Neural cell (in vitro differentiated cells): Measurements from ENCODE around the gene FLT1. TPM values are rescaled to one million over a fixed set of nuclear protein-coding genes. Genes with fewer than 3 reads are reported as not detected.

Experiments
- H2AFZ ChIP-seq: fragments of 200-600, 300-800 bp; sonication (generic), shearing (Covaris generic); 2 replicates; pipeline ENCODE4 v1.6.0; 2014; ENCODE audit warnings: low read depth, mild to moderate bottlenecking, antibody characterized with exemption, low read length, moderate library complexity
- H3F3A ChIP-seq: fragments of 200-600 bp; shearing (Covaris generic); 2 replicates; pipeline ENCODE4 v1.6.1; 2016; ENCODE audit warnings: mild to moderate bottlenecking, moderate library complexity, mixed read lengths, antibody characterized with exemption, low read length; ENCODE audit not compliant: insufficient read depth, poor library complexity, severe bottlenecking
- H3K27ac ChIP-seq: fragments of 200-600, 300-800 bp; sonication (generic), shearing (Covaris generic); 2 replicates; pipeline ENCODE4 v1.5.1; 2014; ENCODE audit warnings: mild to moderate bottlenecking, low read length, moderate library complexity
- H3K27me3 ChIP-seq: fragments of 300-800, 200-600 bp; sonication (generic), shearing (Covaris generic); 2 replicates; pipeline ENCODE4 v1.6.0; 2014; ENCODE audit warnings: mild to moderate bottlenecking, low read depth, low read length, moderate library complexity; ENCODE audit not compliant: insufficient read depth
- H3K36me3 ChIP-seq: fragments of 300-800, 200-600 bp; sonication (generic), shearing (Covaris generic); 2 replicates; pipeline ENCODE4 v1.5.1; 2014; ENCODE audit warnings: mild to moderate bottlenecking, antibody characterized with exemption, low read length, moderate library complexity; ENCODE audit not compliant: insufficient read depth
- H3K4me2 ChIP-seq: fragments of 300-800, 200-600 bp; sonication (generic), shearing (Covaris generic); 2 replicates; pipeline ENCODE4 v1.6.0; 2014; ENCODE audit warnings: mild to moderate bottlenecking, low read length
- H3K4me3 ChIP-seq: fragments of 300-800, 200-600 bp; sonication (generic), shearing (Covaris generic); 2 replicates; pipeline ENCODE4 v1.5.1; 2014; ENCODE audit warnings: mild to moderate bottlenecking, low read length, moderate library complexity
- H3K79me2 ChIP-seq: fragments of 200-600 bp; shearing (Covaris generic); replicated peaks from 2 replicates; pipeline ENCODE4 v1.6.0; 2014; ENCODE audit warnings: mild to moderate bottlenecking, low read length, moderate library complexity; ENCODE audit not compliant: insufficient read depth
- H3K9ac ChIP-seq: fragments of 300-800, 200-600 bp; sonication (generic), shearing (Covaris generic); 2 replicates; pipeline ENCODE4 v1.6.1; 2016; ENCODE audit warnings: mild to moderate bottlenecking, low read length, mixed read lengths
- H3K9me2 ChIP-seq: fragments of 200-600 bp; shearing (Covaris generic); 2 replicates; pipeline ENCODE4 v1.6.1; 2016; ENCODE audit warnings: mild to moderate bottlenecking, low read length, mixed read lengths; ENCODE audit not compliant: insufficient read depth
- H3K9me3 ChIP-seq: fragments of 200-600, 300-800 bp; sonication (generic), shearing (Covaris generic); 2 replicates; pipeline ENCODE4 v1.6.1; 2016; ENCODE audit warnings: mild to moderate bottlenecking, mixed run types, low read length, moderate library complexity, mixed read lengths
- H4K20me1 ChIP-seq: fragments of 200-600 bp; shearing (Covaris generic); 2 replicates; pipeline ENCODE4 v1.6.1; 2016; ENCODE audit warnings: mild to moderate bottlenecking, mixed run types; ENCODE audit not compliant: insufficient read depth
- EZH2 ChIP-seq: fragments of 200-600, 300-800 bp; shearing (Covaris generic), sonication (generic); IDR thresholded peaks from 2 replicates; pipeline ENCODE4 v1.6.1; 2014; ENCODE audit warnings: antibody characterized with exemption, low read length, borderline replicate concordance, mild to moderate bottlenecking; ENCODE audit not compliant: insufficient read depth, poor library complexity, severe bottlenecking
- MXI1 ChIP-seq: fragments of 450-650 bp; conservative IDR thresholded peaks from 2 replicates; pipeline ENCODE4 v1.6.1; 2014; ENCODE audit warnings: antibody characterized with exemption, mild to moderate bottlenecking; ENCODE audit not compliant: poor library complexity, severe bottlenecking
- POLR2AphosphoS5 ChIP-seq: IDR thresholded peaks from 2 replicates; pipeline ENCODE4 v1.6.1; 2012
- RAD21 ChIP-seq: fragments of 450-650 bp; conservative IDR thresholded peaks from 2 replicates; pipeline ENCODE4 v1.6.1; 2014; ENCODE audit warnings: antibody characterized with exemption, mild to moderate bottlenecking, moderate library complexity
- REST ChIP-seq: IDR thresholded peaks from 2 replicates; pipeline ENCODE4 v1.6.1; 2012; ENCODE audit warnings: borderline replicate concordance
- SMC3 ChIP-seq: fragments of 450-650 bp; conservative IDR thresholded peaks from 2 replicates; pipeline ENCODE4 v1.6.1; 2014; ENCODE audit warnings: antibody characterized with exemption, mild to moderate bottlenecking, moderate library complexity; ENCODE audit not compliant: poor library complexity
- TAF1 ChIP-seq: IDR thresholded peaks from 2 replicates; pipeline ENCODE4 v1.6.1; 2012; ENCODE audit warnings: low read depth
- polyA plus RNA-seq: library from polyadenylated mRNA; depleted of rRNA; stranded (reverse); fragments of >200 nt; gene quantifications from 2 replicates; pipeline ENCODE4 v1.2.3, GENCODE V29; 2014

FLT1 gene
- polyA plus RNA-seq, 1 donor from 2014 or later = not detected

GRCh38 chr13:28423010-28423409, 71.9 kb downstream of the FLT1 start:
- H3F3A ChIP-seq = no peaks in the 10 kb centered on the region
- H3K27ac ChIP-seq = no peak overlapping the region
- H3K9me3 ChIP-seq = no peaks in the 10 kb centered on the region
- no peak overlapping the region for H3K4me2 ChIP-seq
- no peak overlapping the region for H3K9ac ChIP-seq
- no peaks in the 10 kb centered on the region for H3K27me3 ChIP-seq
- no peak overlapping the region for H3K4me3 ChIP-seq
- H4K20me1 ChIP-seq = no peaks in the 10 kb centered on the region
- H3K36me3 ChIP-seq = no peaks in the 10 kb centered on the region
- no peak overlapping the region for H2AFZ ChIP-seq
- no peaks in the 10 kb centered on the region for H3K9me2 ChIP-seq
- TF ChIP-seq POLR2AphosphoS5 (no peak), REST (no peak), RAD21 (no peak), TAF1 (no peak), MXI1 (no peak), EZH2 (no peak)
- no peaks in the 10 kb centered on the region for H3K79me2 ChIP-seq

GRCh38 chr13:28421676-28422410, 73.1 kb downstream of the FLT1 start:
- H3K9me3 ChIP-seq = no peaks in the 10 kb centered on the region
- no peaks in the 10 kb centered on the region for H3K9me2 ChIP-seq
- no peaks in the 10 kb centered on the region for H3K36me3 ChIP-seq
- H3K79me2 ChIP-seq = no peaks in the 10 kb centered on the region
- H3K27ac ChIP-seq = no peak overlapping the region
- H3F3A ChIP-seq = no peaks in the 10 kb centered on the region
- H2AFZ ChIP-seq = no peak overlapping the region
- H3K4me2 ChIP-seq = no peak overlapping the region
- no peaks in the 10 kb centered on the region for H3K27me3 ChIP-seq
- no peak for TF ChIP-seq TAF1
- TF ChIP-seq SMC3 = no peak
- no peak for TF ChIP-seq POLR2AphosphoS5
- no peaks in the 10 kb centered on the region for H4K20me1 ChIP-seq
- H3K9ac ChIP-seq = no peak overlapping the region
- no peak overlapping the region for H3K4me3 ChIP-seq

GRCh38 chr13:28420704-28421103, 74.2 kb downstream of the FLT1 start:
- no peaks in the 10 kb centered on the region for H4K20me1 ChIP-seq
- H3K4me3 ChIP-seq = no peak overlapping the region
- H3K27ac ChIP-seq = no peak overlapping the region
- no peaks in the 10 kb centered on the region for H3K27me3 ChIP-seq
- H3K36me3 ChIP-seq = no peaks in the 10 kb centered on the region
- no peak overlapping the region for H3K4me2 ChIP-seq
- H3K9me2 ChIP-seq = no peaks in the 10 kb centered on the region
- no peak for TF ChIP-seq EZH2
- no peaks in the 10 kb centered on the region for H3F3A ChIP-seq
- H3K79me2 ChIP-seq = no peaks in the 10 kb centered on the region
- no peak overlapping the region for H2AFZ ChIP-seq
- H3K9me3 ChIP-seq = no peaks in the 10 kb centered on the region
- no peak overlapping the region for H3K9ac ChIP-seq
